NCI-H1048 (cell line): ENCODE data around the gene ZNHIT1.
A peak's percentile ranks its signal among the peaks of the same experiment; 100 is the strongest.

Experiments
- DNase-seq: peaks from one replicate; lab custom pipeline; 2025; lab: John Stamatoyannopoulos, UW

The ZNHIT1 gene

GRCh38 chr7:101218236-101219125, 516 bp downstream of the ZNHIT1 start:
- DNase-seq, result no peak

GRCh38 chr7:101220295-101220694, 2.3 kb downstream of the ZNHIT1 start:
- no peak for DNase-seq

GRCh38 chr7:101222275-101222830, 4.4 kb downstream of the ZNHIT1 start:
- no peak for DNase-seq

GRCh38 chr7:101223528-101223927, 5.6 kb downstream of the ZNHIT1 start:
- no peak for DNase-seq

GRCh38 chr7:101225650-101226049, 7.7 kb downstream of the ZNHIT1 start:
- DNase-seq, result no peak

- DNase-seq, result no peak
These were observed 8.8 kb downstream of the ZNHIT1 start for GRCh38 chr7:101226721-101227120.

GRCh38 chr7:101231644-101232043, 13.7 kb downstream of the ZNHIT1 start:
- no peak for DNase-seq

- peak; percentile 24 for DNase-seq
These were observed 14.3 kb downstream of the ZNHIT1 start for GRCh38 chr7:101232141-101232850.

GRCh38 chr7:101233907-101234547, 16.1 kb downstream of the ZNHIT1 start:
- DNase-seq, result no peak

GRCh38 chr7:101234636-101235035, 16.7 kb downstream of the ZNHIT1 start:
- no peak for DNase-seq

- no peak for DNase-seq
These were observed 17.1 kb downstream of the ZNHIT1 start for GRCh38 chr7:101235050-101235449.

- no peak for DNase-seq
These were observed 17.6 kb downstream of the ZNHIT1 start for GRCh38 chr7:101235522-101235921.

- DNase-seq, result no peak
These were observed 18.4 kb downstream of the ZNHIT1 start for GRCh38 chr7:101236292-101236835.

- DNase-seq, result no peak
These were observed 19.5 kb downstream of the ZNHIT1 start, which contains the start of gene CLDN15 for GRCh38 chr7:101237206-101238067. TSS of gene CLDN15 (minus strand) at chr7:101237802. CDS start at chr7:101237581, 221 bp downstream.

GRCh38 chr7:101238226-101239182, 20.5 kb downstream of the ZNHIT1 start:
- DNase-seq, result no peak

- DNase-seq, result no peak
These were observed 21.4 kb downstream of the ZNHIT1 start for GRCh38 chr7:101239191-101239950.

- DNase-seq, result no peak
These were observed 21.9 kb downstream of the ZNHIT1 start for GRCh38 chr7:101239951-101240220.

- no peak for DNase-seq
These were observed 22.5 kb downstream of the ZNHIT1 start for GRCh38 chr7:101240226-101241014.

GRCh38 chr7:101241015-101241363, 23.0 kb downstream of the ZNHIT1 start:
- no peak for DNase-seq
